H1 (cell line): ENCODE measurements around the gene MRPL19.

Experiments
- CTCF ChIP-seq, 3 experiments: IDR thresholded peaks; 1 replicate in 2 of 3; 2 replicates in 1 of 3; pipeline versions ENCODE4 v1.5.1 to v1.6.1; 2011; ENCODE audit warnings: low read length in 3 of 3, mild to moderate bottlenecking in 3 of 3, inconsistent platforms in 2 of 3, low read depth in 1 of 3, moderate library complexity in 1 of 3; ENCODE audit not compliant: insufficient read depth in 1 of 3; ENCODE audit errors: control extremely low read depth in 1 of 3
- RAD21 ChIP-seq, 2 experiments: IDR thresholded peaks in 1 of 2; conservative IDR thresholded peaks in 1 of 2; 2 replicates each; pipeline ENCODE4 v1.6.1; 2011; ENCODE audit warnings: low read depth in 2 of 2, low read length in 2 of 2, improper control_type of control experiment in 1 of 2, inconsistent platforms in 1 of 2, mild to moderate bottlenecking in 1 of 2, moderate library complexity in 1 of 2

- TF ChIP-seq RAD21 (IDR thresholded peaks at IDR 0.05 in 1 of 2, conservative IDR thresholded peaks at IDR 0.05 in 1 of 2; ENCODE audit: low read depth in 2 of 2, low read length in 2 of 2) = no peak
- TF ChIP-seq CTCF (IDR thresholded peaks at IDR 0.05; ENCODE audit: control extremely low read depth in 1 of 3, insufficient read depth in 1 of 3, low read depth in 1 of 3, low read length in 3 of 3) = no peak
These were observed 30.2 kb upstream of the MRPL19 start for GRCh38 chr2:75616406-75616805.
